Large intestine (tissue), 3 donors: ENCODE measurements around the gene STIM2. TPM values are rescaled to one million over a fixed set of nuclear protein-coding genes. Genes with fewer than 3 reads are reported as not detected.

Source experiments
- DNase-seq, 2 donors: peaks; one replicate each; pipeline versions ENCODE4 v3.0.0 to v3.0.0-alpha.2; 2013
- H3K27ac ChIP-seq: one replicate; pipeline ENCODE4 v1.5.1; 2013; ENCODE audit warnings: low read length
- H3K27me3 ChIP-seq: 2 replicates; pipeline ENCODE4 v1.6.1; 2013; ENCODE audit warnings: low read length; ENCODE audit not compliant: control insufficient read depth, insufficient read depth
- H3K36me3 ChIP-seq: 2 replicates; pipeline ENCODE4 v1.6.1; 2013; ENCODE audit warnings: low read length; ENCODE audit not compliant: control insufficient read depth, insufficient read depth
- H3K4me1 ChIP-seq: one replicate; pipeline ENCODE4 v1.6.1; 2013; ENCODE audit warnings: low read length; ENCODE audit not compliant: control insufficient read depth, insufficient read depth
- H3K4me3 ChIP-seq: one replicate; pipeline ENCODE4 v1.5.1; 2013; ENCODE audit warnings: low read length
- H3K9me3 ChIP-seq: one replicate; pipeline ENCODE4 v1.6.1; 2013; ENCODE audit warnings: mild to moderate bottlenecking, low read depth, low read length, moderate library complexity; ENCODE audit not compliant: control insufficient read depth
- WGBS: methylation state at CpG from one replicate; pipeline ENCODE4 v1.1.5; 2013; ENCODE audit warnings: low lambda C conversion rate; ENCODE audit not compliant: insufficient coverage; 5-methylcytosine and 5-hydroxymethylcytosine counted together
- polyA plus RNA-seq: library from polyadenylated mRNA; unstranded; fragments of 120-200 nt; gene quantifications from one replicate; pipeline ENCODE4 v1.2.1, GENCODE V29; 2013

Gene STIM2
- polyA plus RNA-seq, 1 donor, result 30.9 TPM

- Histone ChIP-seq H3K4me1 (no peaks in the 10 kb centered on the region), H3K27ac (no peak overlapping the region), H3K4me3 (no peak overlapping the region), H3K36me3 (no peaks in the 10 kb centered on the region), H3K9me3 (no peaks in the 10 kb centered on the region), H3K27me3 (no peaks in the 10 kb centered on the region)
- no peak for DNase-seq
- 100% methylated on average over 1 of the region's 2 CpGs for WGBS
Measured at GRCh38 chr4:26995316-26995715, 134.7 kb downstream of the STIM2 start.

DNA sequence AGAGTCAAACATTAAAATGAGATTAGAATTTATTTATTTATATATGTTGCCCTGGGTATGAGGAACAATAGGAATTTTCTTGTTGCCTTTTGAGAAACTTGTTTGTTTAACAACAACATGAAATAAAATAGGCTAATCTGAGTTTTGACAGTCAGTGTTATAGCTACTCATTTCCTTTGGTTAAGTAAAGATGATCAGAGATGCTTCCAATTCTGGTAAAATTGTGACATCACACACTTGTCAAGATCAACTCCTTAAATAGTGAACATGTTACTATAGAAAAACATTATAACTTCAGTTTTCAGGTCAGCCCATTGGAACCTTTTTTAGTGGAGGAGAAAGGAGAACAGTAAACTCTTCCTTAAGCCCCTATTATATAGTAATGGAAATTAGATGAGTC lies 136.1 kb downstream of the STIM2 start:
- Histone ChIP-seq H3K9me3 (no peaks in the 10 kb centered on the region), H3K27me3 (no peaks in the 10 kb centered on the region), H3K4me3 (no peak overlapping the region), H3K36me3 (no peaks in the 10 kb centered on the region), H3K4me1 (no peaks in the 10 kb centered on the region), H3K27ac (no peak overlapping the region)
- DNase-seq, result no peak

- Histone ChIP-seq H3K4me3 (no peak overlapping the region), H3K9me3 (no peaks in the 10 kb centered on the region), H3K27ac (no peak overlapping the region), H3K27me3 (no peaks in the 10 kb centered on the region), H3K36me3 (peaks cover 2% of the 10 kb centered on the region), H3K4me1 (no peaks in the 10 kb centered on the region)
- no peak for DNase-seq
Measured at GRCh38 chr4:26999689-27000088, 139.0 kb downstream of the STIM2 start.

DNA sequence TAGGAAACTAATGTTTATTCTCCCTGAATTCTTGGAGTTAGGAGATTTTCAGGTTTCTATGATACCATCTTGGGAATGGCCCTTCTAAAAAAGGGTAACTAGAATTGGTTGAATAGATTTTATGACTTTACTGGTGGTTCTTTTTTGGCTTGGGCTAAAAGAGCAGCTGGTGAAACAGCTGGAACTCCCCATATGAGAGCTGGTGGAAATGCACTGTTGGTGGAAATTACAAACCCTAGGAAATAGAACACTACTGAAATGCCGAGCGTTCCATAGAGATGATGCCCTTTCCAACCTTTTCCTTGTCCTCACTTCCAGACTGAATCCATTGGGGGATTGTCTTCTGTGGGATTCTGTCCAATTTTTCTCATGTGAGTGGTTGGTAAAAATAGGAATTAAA lies 139.5 kb downstream of the STIM2 start:
- H3K4me1 ChIP-seq, result no peaks in the 10 kb centered on the region
- DNase-seq, result no peak
- H3K27ac ChIP-seq, result no peak overlapping the region
- no peaks in the 10 kb centered on the region for H3K9me3 ChIP-seq
- peaks cover 2% of the 10 kb centered on the region for H3K36me3 ChIP-seq
- no peaks in the 10 kb centered on the region for H3K27me3 ChIP-seq
- 80% methylated on average over 1 of the region's 2 CpGs for WGBS
- no peak overlapping the region for H3K4me3 ChIP-seq

DNA sequence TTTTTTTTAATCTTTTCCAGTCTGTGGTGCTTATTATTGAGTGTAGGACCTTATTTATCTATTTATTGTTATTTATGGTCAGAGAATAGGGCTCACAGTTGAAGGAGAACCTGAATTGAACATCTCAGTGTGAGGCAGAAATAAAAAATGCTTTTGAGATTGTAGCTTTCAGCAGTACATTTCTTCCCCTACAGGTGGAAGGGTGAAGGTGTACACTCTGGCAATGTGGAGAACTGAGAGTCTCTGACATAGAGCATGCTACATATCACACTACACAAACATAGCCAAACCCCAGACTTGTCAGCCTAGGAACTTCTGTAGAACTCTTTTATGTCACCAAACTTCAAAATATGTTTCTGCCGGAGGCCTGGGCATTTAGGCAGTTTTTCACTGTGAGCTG lies 140.2 kb downstream of the STIM2 start:
- no peak for DNase-seq
- no peaks in the 10 kb centered on the region for H3K9me3 ChIP-seq
- WGBS, result no CpG with 5 or more reads among the region's 1 CpG
- H3K4me1 ChIP-seq, result no peaks in the 10 kb centered on the region
- no peak overlapping the region for H3K27ac ChIP-seq
- no peak overlapping the region for H3K4me3 ChIP-seq
- no peaks in the 10 kb centered on the region for H3K27me3 ChIP-seq
- peaks cover 2% of the 10 kb centered on the region for H3K36me3 ChIP-seq

- no peak for DNase-seq
- no peaks in the 10 kb centered on the region for H3K4me1 ChIP-seq
- no peak overlapping the region for H3K4me3 ChIP-seq
- H3K9me3 ChIP-seq, result no peaks in the 10 kb centered on the region
- no peaks in the 10 kb centered on the region for H3K27me3 ChIP-seq
- WGBS, result 100% methylated on average over 1 of the region's 4 CpGs
- H3K27ac ChIP-seq, result no peak overlapping the region
- peaks cover 2% of the 10 kb centered on the region for H3K36me3 ChIP-seq
Measured at GRCh38 chr4:27001398-27002164, 140.9 kb downstream of the STIM2 start.

- 68% methylated on average over 4 of the region's 5 CpGs for WGBS
- peaks cover 2% of the 10 kb centered on the region for H3K36me3 ChIP-seq
- no peak overlapping the region for H3K4me3 ChIP-seq
- H3K27ac ChIP-seq, result no peak overlapping the region
- no peaks in the 10 kb centered on the region for H3K4me1 ChIP-seq
- H3K27me3 ChIP-seq, result no peaks in the 10 kb centered on the region
- no peak for DNase-seq
- H3K9me3 ChIP-seq, result no peaks in the 10 kb centered on the region
Measured at GRCh38 chr4:27003642-27004113, 143.0 kb downstream of the STIM2 start.

DNA sequence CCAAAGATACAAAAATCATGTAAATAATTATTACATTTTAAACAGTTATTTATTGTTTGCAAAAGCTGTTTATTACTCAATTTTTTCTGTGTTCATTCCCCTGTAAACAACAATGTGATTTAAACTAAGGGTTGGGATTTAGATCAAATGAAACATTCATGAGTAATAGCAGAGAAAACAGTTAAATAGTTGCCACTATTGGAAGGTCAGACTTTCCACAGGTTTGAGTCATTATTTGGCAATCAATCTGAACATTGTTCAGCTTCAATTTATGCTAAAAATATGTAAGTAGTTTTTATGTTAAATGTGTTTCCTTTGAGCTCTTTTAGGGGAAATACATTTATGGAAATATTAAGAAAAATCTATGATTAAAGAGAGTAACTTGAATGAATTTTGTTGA lies 144.9 kb downstream of the STIM2 start:
- H3K27ac ChIP-seq, result no peak overlapping the region
- H3K9me3 ChIP-seq, result no peaks in the 10 kb centered on the region
- DNase-seq, result no peak
- H3K4me3 ChIP-seq, result no peak overlapping the region
- H3K36me3 ChIP-seq, result peaks cover 2% of the 10 kb centered on the region
- H3K4me1 ChIP-seq, result no peaks in the 10 kb centered on the region
- H3K27me3 ChIP-seq, result no peaks in the 10 kb centered on the region

GRCh38 chr4:27005905-27006590 lies 145.4 kb downstream of the STIM2 start:
- DNase-seq, result no peak
- H3K4me1 ChIP-seq, result no peaks in the 10 kb centered on the region
- H3K4me3 ChIP-seq, result no peak overlapping the region
- H3K9me3 ChIP-seq, result no peaks in the 10 kb centered on the region
- H3K27ac ChIP-seq, result no peak overlapping the region
- H3K27me3 ChIP-seq, result no peaks in the 10 kb centered on the region
- WGBS, result 90% methylated on average over 2 of the region's 10 CpGs
- H3K36me3 ChIP-seq, result peaks cover 2% of the 10 kb centered on the region

DNA sequence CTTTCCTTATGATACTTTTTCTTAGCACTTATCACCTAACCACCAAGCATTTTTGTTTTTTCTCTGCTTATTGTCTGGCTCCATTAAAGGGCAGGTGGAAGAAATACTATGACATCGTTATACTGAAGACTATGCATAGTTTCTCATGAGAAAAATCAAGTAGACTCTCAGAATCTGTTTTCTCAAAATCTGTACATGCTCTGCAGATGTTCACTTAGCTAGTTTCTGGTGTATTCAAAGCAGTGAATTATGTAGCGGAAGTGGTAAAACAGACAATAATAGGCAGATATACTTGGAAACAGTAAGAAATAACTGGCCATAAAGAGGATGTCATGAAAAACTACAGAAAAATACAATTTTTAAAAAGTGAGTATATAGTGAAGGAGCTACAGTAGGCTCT lies 146.0 kb downstream of the STIM2 start:
- Histone ChIP-seq H3K4me1 (no peaks in the 10 kb centered on the region), H3K4me3 (no peak overlapping the region), H3K36me3 (peaks cover 2% of the 10 kb centered on the region), H3K9me3 (no peaks in the 10 kb centered on the region), H3K27ac (no peak overlapping the region), H3K27me3 (no peaks in the 10 kb centered on the region)
- DNase-seq, result no peak
- 0% methylated on average over 1 of the region's 2 CpGs for WGBS

DNA sequence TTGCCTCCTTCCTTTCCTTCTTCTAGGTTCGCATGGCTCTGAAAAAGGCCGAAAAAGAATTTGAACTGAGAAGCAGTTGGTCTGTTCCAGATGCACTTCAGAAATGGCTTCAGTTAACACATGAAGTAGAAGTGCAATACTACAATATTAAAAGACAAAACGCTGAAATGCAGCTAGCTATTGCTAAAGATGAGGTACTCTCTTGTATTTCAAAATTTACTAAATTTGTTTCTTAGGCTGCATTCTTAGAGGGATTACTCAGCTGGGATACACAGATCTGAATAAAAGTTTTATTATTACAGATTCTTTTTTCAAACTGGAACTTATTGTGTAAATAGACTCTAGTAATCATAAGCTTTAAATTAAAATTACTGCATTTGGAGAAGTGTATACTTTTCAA lies 146.9 kb downstream of the STIM2 start:
- 100% methylated on average over 2 of the region's 3 CpGs for WGBS
- Histone ChIP-seq H3K9me3 (no peaks in the 10 kb centered on the region), H3K4me1 (no peaks in the 10 kb centered on the region)

More for the DNA sequence above, 146.9 kb downstream of the STIM2 start:
- no peaks in the 10 kb centered on the region for H3K27me3 ChIP-seq
- no peak overlapping the region for H3K4me3 ChIP-seq
- no peak for DNase-seq
- H3K27ac ChIP-seq, result no peak overlapping the region
- peaks cover 2% of the 10 kb centered on the region for H3K36me3 ChIP-seq
